Endodermal cell (in vitro differentiated cells): Measurements from ENCODE around the gene WDR6. TPM values are rescaled to one million over a fixed set of nuclear protein-coding genes. Genes with fewer than 3 reads are reported as not detected.

ENCODE experiments used
- DNase-seq: peaks from one replicate; pipeline ENCODE4 v3.0.0-alpha.2; 2017
- H3K27ac ChIP-seq: 2 replicates; pipeline ENCODE4 v1.5.1; 2013; ENCODE audit warnings: mild to moderate bottlenecking, low read depth, low read length, moderate library complexity
- H3K27me3 ChIP-seq: 2 replicates; pipeline ENCODE4 v1.6.1; 2013; ENCODE audit warnings: mild to moderate bottlenecking, low read length, moderate library complexity; ENCODE audit not compliant: insufficient read depth, control insufficient read depth, poor library complexity, severe bottlenecking
- H3K36me3 ChIP-seq: 2 replicates; pipeline ENCODE4 v1.7.0; 2013; ENCODE audit warnings: mild to moderate bottlenecking, low read length, moderate library complexity; ENCODE audit not compliant: control insufficient read depth, insufficient read depth
- H3K4me1 ChIP-seq: one replicate; pipeline ENCODE4 v1.7.0; 2013; ENCODE audit warnings: low read length; ENCODE audit not compliant: control insufficient read depth, insufficient read depth
- H3K4me3 ChIP-seq: 2 replicates; pipeline ENCODE4 v1.5.1; 2013; ENCODE audit warnings: mild to moderate bottlenecking, low read length, moderate library complexity
- H3K9ac ChIP-seq: 2 replicates; pipeline ENCODE4 v1.6.1; 2013; ENCODE audit warnings: mild to moderate bottlenecking, low read length, moderate library complexity; ENCODE audit not compliant: poor library complexity, severe bottlenecking; ENCODE audit errors: extremely low read depth
- H3K9me3 ChIP-seq: 2 replicates; pipeline ENCODE4 v1.6.1; 2013; ENCODE audit warnings: mild to moderate bottlenecking, low read length, moderate library complexity; ENCODE audit not compliant: control insufficient read depth
- H3K27ac Mint-ChIP-seq: 2 replicates; pipeline ENCODE4 v1.8.0; 2020; ENCODE audit warnings: mixed read lengths
- H3K27me3 Mint-ChIP-seq: 2 replicates; pipeline ENCODE4 v1.8.0; 2021; ENCODE audit warnings: mild to moderate bottlenecking, mixed read lengths; ENCODE audit not compliant: insufficient read depth
- H3K36me3 Mint-ChIP-seq: 2 replicates; pipeline ENCODE4 v1.8.0; 2020; ENCODE audit warnings: low read depth, mixed read lengths
- H3K4me1 Mint-ChIP-seq: 2 replicates; pipeline ENCODE4 v1.8.0; 2020; ENCODE audit warnings: mixed read lengths
- H3K4me3 Mint-ChIP-seq: 2 replicates; pipeline ENCODE4 v1.8.0; 2020; ENCODE audit warnings: mild to moderate bottlenecking, moderate library complexity, mixed read lengths
- H3K9me3 Mint-ChIP-seq: 2 replicates; pipeline ENCODE4 v1.8.0; 2020; ENCODE audit warnings: mild to moderate bottlenecking, mixed read lengths
- WGBS, 2 experiments: methylation state at CpG; one replicate each; pipeline versions ENCODE4 v1.1.5 to v1.1.7; 2013; ENCODE audit warnings: missing lambda C conversion rate in 2 of 2, mixed read lengths in 1 of 2; ENCODE audit not compliant: insufficient coverage in 1 of 2, insufficient read length in 1 of 2; 5-methylcytosine and 5-hydroxymethylcytosine counted together
- total RNA-seq, 2 donors: library from RNA; stranded (reverse); fragmentation: NEBNext Ultra II Directional in 1 of 2; extraction: Animal tissue kit (Norgen Biotek cat#: 25700) in 1 of 2; gene quantifications; 2 replicates in 1 of 2; 3 replicates in 1 of 2; pipeline ENCODE4 v1.2.1, GENCODE V29; 2021
- TF ChIP-seq, protein P1 (sequence below): fragments of 200-600 bp; sonication (generic); conservative IDR thresholded peaks from 2 replicates; pipeline ENCODE4 v1.5.0; 2021; ENCODE audit warnings: antibody characterized with exemption, mild to moderate bottlenecking

The WDR6 gene
- total RNA-seq, 2 donors from 2014 or later, result 106 to 166 TPM

DNA sequence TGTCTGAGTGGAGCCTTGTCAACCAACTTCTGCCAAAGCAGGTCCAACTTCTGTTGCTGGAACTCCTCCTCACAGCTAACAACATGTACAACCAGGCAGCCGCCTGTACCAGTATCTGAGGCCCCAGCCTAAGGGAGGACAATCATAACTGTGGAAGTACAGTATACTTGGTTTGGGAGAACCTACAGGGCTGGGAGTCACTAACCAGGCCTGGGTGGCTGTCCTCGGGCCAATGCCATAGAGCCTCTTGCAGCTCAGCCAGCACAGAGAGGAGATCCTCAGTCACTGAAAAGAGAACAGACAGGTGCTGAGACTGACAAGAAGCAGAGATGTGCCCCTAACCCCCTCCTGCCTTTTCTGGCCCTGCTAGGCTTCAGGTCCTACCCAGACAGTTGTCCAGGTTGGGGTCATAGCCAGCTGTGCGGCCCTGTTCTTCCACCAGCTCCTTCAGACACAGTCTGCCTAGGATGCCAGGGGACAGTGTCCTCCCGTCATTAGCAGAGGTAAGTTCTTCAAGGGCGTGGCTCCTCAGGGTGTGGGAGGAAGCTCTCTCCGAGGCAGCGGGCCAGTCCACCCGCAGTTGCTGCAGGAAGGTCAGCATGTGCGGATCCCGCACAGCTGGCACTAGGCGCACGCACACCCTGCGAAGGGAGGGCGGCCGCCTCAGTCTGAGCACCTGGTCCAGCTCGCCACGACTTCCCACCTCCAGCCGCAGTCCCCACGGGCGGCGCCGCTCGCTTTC lies 10.2 kb downstream of the WDR6 start:
- Histone ChIP-seq H3K9me3 (no peaks in the 10 kb centered on the region), H3K27me3 (no peaks in the 10 kb centered on the region), H3K4me3 (peak overlapping the region; percentile 88), H3K9ac (peak overlapping the region; percentile 49), H3K36me3 (peaks cover 42% of the 10 kb centered on the region), H3K4me1 (no peaks in the 10 kb centered on the region), H3K27ac (no peak overlapping the region)
- TF ChIP-seq, protein P1, sequence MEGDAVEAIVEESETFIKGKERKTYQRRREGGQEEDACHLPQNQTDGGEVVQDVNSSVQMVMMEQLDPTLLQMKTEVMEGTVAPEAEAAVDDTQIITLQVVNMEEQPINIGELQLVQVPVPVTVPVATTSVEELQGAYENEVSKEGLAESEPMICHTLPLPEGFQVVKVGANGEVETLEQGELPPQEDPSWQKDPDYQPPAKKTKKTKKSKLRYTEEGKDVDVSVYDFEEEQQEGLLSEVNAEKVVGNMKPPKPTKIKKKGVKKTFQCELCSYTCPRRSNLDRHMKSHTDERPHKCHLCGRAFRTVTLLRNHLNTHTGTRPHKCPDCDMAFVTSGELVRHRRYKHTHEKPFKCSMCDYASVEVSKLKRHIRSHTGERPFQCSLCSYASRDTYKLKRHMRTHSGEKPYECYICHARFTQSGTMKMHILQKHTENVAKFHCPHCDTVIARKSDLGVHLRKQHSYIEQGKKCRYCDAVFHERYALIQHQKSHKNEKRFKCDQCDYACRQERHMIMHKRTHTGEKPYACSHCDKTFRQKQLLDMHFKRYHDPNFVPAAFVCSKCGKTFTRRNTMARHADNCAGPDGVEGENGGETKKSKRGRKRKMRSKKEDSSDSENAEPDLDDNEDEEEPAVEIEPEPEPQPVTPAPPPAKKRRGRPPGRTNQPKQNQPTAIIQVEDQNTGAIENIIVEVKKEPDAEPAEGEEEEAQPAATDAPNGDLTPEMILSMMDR, result no peak
- Mint-ChIP-seq H3K27ac (peak overlapping the region; percentile 75), H3K9me3 (no peaks in the 10 kb centered on the region), H3K27me3 (no peaks in the 10 kb centered on the region), H3K4me3 (peak overlapping the region; percentile 89), H3K4me1 (peaks cover 3% of the 10 kb centered on the region), H3K36me3 (peaks cover 17% of the 10 kb centered on the region)
- DNase-seq, result no peak
- WGBS, 2 experiments, result 18 to 30% methylated on average over 13 to 23 of the region's 23 CpGs

DNA sequence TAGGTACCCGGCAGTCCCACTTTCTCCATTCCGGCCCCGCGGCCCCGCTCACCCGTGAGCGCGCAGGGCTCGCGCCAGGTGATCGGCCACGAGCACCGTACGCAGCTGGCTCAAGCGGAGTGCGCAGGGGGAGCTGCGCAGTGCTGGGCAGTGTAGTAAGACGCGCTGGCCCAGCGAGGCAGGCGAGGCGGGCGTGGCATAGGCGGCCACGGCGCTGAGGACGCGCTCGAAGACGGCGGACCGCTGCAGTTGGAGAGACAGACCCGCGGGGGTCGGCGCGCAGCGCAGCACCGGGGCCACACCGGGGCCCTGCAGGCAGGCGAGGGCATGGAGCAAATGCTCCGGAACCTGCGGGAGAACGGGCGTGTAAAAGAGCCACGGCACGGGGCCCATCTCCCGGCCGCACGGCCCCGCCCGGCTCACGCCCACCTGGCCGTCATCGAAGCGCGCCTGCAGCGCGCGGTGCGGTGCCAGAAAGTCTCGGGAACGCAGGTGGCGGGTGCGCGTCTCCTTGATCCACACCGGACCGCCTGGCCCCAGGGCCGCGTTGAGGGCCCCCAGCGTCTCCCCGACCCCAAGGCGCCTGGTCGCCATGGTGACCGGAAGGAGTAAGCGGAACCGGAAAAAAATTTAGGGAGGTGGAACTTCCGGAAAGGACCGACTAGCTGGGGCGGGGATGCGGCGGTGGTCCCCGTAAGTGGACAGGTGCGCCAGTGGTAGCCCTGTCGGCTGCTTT lies 10.9 kb downstream of the WDR6 start, which contains the start of gene DALRD3:
Gene DALRD3, minus strand, starts transcription at position 610 of the 736 bp plus-strand sequence. Its CDS starts 16 bp downstream, at position 594.
- Mint-ChIP-seq H3K4me1 (peaks cover 7% of the 10 kb centered on the region), H3K9me3 (no peaks in the 10 kb centered on the region), H3K4me3 (peak within 1 kb of the TSS; percentile 89), H3K36me3 (peaks cover 21% of the 10 kb centered on the region), H3K27ac (peak within 1 kb of the TSS; percentile 81), H3K27me3 (no peaks in the 10 kb centered on the region)
- Histone ChIP-seq H3K27me3 (no peaks in the 10 kb centered on the region), H3K9me3 (no peaks in the 10 kb centered on the region), H3K4me1 (no peaks in the 10 kb centered on the region), H3K36me3 (peaks cover 37% of the 10 kb centered on the region), H3K4me3 (peak within 1 kb of the TSS; percentile 98), H3K27ac (peak within 1 kb of the TSS; percentile 27), H3K9ac (peak within 1 kb of the TSS; percentile 49)
- TF ChIP-seq, protein P1, result no peak
- peak; percentile 87 for DNase-seq
- WGBS, 2 experiments, result 0 to 1% methylated on average over 37 to 85 of the region's 85 CpGs

DNA sequence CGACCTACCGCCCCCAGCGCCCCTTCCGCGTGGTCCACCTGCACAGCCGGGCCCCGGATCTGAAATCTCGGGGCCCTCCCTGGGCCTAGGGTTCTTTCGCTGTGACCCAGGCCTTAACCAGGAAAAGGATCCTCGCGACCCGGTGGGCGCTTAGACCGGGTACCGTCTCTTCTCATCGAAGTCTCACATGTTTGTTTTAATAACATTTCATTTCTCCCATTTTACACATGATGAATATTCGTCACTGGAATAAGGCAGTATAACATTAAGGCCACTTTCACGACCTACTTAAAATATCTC lies 11.5 kb downstream of the WDR6 start:
- Mint-ChIP-seq H3K9me3 (no peaks in the 10 kb centered on the region), H3K27me3 (no peaks in the 10 kb centered on the region), H3K27ac (peak overlapping the region; percentile 81), H3K4me3 (peak overlapping the region; percentile 89), H3K4me1 (peaks cover 9% of the 10 kb centered on the region), H3K36me3 (peaks cover 25% of the 10 kb centered on the region)
- H3K9me3 ChIP-seq, result no peaks in the 10 kb centered on the region
- H3K4me3 ChIP-seq, result peak overlapping the region; percentile 88
- TF ChIP-seq, protein P1, result no peak
- H3K27ac ChIP-seq, result no peak overlapping the region
- no peaks in the 10 kb centered on the region for H3K27me3 ChIP-seq
- 6 to 8% methylated on average over 16 to 18 of the region's 18 CpGs for WGBS, 2 experiments
- no peaks in the 10 kb centered on the region for H3K4me1 ChIP-seq
- peaks cover 37% of the 10 kb centered on the region for H3K36me3 ChIP-seq
- H3K9ac ChIP-seq, result peak overlapping the region; percentile 49
- DNase-seq, result no peak
